ENCODE results near the gene CCDC89.

The CCDC89 gene

DNA sequence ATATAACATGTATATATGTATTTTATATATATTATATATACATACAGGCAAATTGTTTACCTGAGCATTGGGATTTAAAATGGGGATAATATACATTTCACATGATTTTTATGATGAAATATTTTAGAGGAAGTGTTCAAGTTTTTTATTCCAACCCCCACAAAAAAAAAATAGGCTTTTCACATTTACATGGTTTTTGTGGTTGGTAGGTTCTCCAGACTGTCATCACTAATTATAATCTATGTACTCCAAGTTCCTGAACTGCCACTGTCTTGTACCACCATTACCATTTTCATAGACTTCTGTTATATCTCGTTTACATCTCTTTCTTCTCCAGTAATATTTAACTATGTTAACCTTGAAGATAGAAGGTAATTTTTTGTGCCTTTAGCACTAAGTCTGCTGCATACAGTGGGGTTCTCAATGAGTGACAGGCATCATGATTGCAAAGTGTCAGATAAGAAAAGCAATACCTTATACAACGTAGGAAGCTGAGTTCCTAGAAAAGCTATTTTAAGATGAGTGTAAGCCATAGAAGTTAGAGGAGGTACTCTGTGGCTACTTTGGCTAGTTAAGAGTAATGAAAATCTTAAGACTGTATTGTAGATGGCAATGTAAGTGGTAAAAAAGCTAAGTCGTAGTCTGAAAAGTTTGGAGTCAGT is 33.1 kb downstream of the CCDC89 start:
- no peak for DNase-seq (ENCODE audit: low spot score)

DNA sequence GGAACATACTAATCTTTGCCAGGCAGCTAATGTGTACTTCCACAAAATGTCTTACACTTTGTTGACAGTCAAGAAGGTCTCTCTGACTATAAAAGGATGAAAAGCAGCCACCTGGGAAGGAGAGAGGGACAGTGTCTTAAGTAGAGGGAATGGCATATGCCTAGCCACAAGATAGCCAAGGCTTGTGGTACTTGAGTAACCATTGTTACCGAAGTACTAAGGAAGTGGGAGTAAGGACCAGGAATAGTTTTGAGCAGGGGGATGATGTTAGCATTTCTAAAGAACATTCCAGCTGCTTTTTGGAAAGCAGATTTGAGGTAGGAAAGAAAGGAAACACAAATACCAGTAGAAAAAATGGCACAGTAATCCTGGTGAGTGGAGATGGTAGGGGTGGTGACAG is 34.9 kb downstream of the CCDC89 start:
- DNase-seq (ENCODE audit: low spot score), result no peak

DNA sequence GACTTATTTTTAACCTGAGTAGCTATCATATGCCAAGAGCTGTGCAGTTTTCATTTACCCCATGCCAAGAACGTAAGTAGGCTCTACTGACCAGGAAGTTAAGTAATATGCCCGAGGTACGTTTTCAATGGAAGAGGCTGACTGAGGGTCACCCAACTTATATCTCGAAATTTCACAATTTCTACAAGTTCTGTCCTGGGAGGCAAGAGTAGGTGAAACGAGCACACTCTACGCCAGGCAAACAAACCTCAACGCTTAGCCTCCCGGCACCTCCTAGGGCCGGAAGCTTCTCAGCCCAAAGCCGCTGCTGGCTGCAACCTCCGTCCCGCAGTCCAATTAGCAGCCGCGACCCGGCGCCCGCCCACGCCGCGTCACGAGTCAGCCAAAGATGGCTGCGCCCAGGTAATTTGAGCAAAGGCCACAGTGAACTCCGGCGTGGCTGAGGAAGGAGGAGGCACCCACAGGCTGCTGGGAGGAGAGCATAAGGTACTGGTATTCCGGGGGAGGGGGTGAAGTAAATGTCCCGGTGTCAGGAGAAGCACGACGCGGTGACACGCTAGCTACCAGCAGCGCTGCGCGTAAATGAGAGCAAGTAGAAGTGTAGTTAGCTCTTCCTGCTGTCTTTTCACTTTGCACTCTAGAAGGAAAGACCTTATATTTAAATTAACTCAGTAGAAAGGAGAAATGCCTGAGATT is 38.2 kb downstream of the CCDC89 start, which contains the start of gene TMEM126A:
TMEM126A (plus strand) TSS at position 364 of the 696 bp plus-strand sequence. CDS start 2,289 bp downstream, outside the sequence.
- DNase-seq (ENCODE audit: low spot score), result peak; percentile 92

DNA sequence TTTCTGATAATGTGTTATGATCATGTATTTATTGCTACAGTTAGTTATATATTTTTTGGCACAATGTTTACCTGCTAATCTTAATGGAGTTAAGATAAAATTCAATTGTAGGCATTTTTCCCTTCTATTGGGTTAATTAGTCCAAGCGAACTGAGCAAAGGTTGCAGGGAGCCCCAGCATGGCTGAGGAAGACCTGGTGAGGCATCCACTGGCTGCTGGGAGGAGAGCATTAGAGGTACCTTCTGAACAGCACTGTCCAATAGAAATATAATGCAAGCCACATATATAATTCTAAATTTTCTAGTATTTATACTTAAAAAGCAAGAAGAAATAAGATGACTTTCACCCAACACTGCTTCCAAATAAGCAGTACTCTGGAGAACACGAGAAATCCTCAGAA is 38.9 kb downstream of the CCDC89 start:
- peak; percentile 37 for DNase-seq (ENCODE audit: low spot score)

DNA sequence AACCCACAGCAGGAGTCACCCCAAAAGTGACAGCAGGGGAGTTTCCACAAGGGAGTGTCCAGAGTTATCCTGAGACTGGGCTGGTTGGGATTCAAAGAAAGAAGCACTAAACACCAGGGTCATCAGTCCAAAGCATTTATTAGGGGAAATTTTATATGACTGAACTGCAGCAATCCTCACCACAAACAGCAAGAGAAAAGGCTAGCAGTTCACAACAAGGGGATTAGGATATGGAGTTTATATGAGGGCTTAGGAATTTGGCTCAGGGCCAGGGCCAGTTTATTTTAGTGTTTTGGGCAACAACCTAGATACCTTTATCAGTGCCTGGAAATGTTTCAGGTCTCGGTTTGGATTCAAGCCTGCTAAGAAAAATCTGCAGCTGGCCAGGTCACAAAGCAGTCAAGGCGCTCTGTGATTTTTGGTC is 42.8 kb downstream of the CCDC89 start:
- no peak for DNase-seq (ENCODE audit: low spot score)

DNA sequence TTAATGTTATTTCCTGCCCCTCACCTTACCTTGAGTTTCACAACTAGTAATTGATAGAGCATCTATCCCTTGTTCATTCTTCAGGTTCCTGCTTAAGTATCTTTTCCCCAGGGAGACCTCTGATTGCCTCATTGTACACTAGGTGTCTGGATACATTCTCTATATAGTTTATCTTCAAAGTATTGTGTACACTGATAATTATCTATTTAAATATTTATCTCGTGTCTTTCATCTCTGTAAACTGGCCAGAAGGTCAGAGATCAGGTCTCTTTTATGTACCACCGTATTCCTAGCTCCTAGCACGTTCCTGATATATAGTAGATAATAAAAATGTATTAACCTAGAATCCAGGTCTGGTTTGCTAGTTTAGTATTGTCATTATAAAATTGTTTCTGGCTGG is 51.2 kb downstream of the CCDC89 start:
- no peak for DNase-seq (ENCODE audit: low spot score)
